ENCODE data around the gene PDE4D. TPM values are rescaled to one million over a fixed set of nuclear protein-coding genes. Genes with fewer than 3 reads are reported as not detected.
A peak's percentile ranks its signal among the peaks of the same experiment; 100 is the strongest.

Gene PDE4D
- total and polyA plus RNA-seq, 2 donors: 21.2 to 30.3 TPM

GRCh38 chr5:59037453-59037852 is 856.1 kb downstream of the PDE4D start:
- peaks cover 2 to 12% of the 10 kb centered on the region in 2 donors for H3K4me1 ChIP-seq (ENCODE audit: control insufficient read depth in 2 of 2, insufficient read depth in 2 of 2, low read length in 2 of 2)
- H3K27me3 ChIP-seq (ENCODE audit: control insufficient read depth in 2 of 2, insufficient read depth in 1 of 2, low read length in 1 of 2): no peaks in the 10 kb centered on the region
- WGBS: 62% methylated on average over 2 of the region's 2 CpGs
- no peaks in the 10 kb centered on the region for H3K9me3 ChIP-seq (ENCODE audit: control insufficient read depth in 2 of 2, insufficient read depth in 1 of 2, low read length in 1 of 2)
- peak in 1 of 9 donors; percentile 25 for DNase-seq (ENCODE audit: low read depth in 6 of 9, low spot score in 9 of 9)
- H3K27ac ChIP-seq (ENCODE audit: low read depth in 1 of 2, low read length in 1 of 2): peak overlapping the region; percentile 66 to 92
- H3K4me3 ChIP-seq (ENCODE audit: low read length in 2 of 2): peak overlapping the region; percentile 89 to 93
- no peaks in the 10 kb centered on the region for H3K36me3 ChIP-seq (ENCODE audit: control insufficient read depth in 2 of 2, insufficient read depth in 2 of 2, low read length in 1 of 2)

- Histone ChIP-seq H3K27me3 (ENCODE audit: control insufficient read depth in 2 of 2, insufficient read depth in 1 of 2, low read length in 1 of 2) (no peaks in the 10 kb centered on the region), H3K9me3 (ENCODE audit: control insufficient read depth in 2 of 2, insufficient read depth in 1 of 2, low read length in 1 of 2) (no peaks in the 10 kb centered on the region), H3K27ac (ENCODE audit: low read depth in 1 of 2, low read length in 1 of 2) (peak overlapping the region; percentile 66 to 92), H3K4me1 (ENCODE audit: control insufficient read depth in 2 of 2, insufficient read depth in 2 of 2, low read length in 2 of 2) (peaks cover 2 to 8% of the 10 kb centered on the region in 2 donors), H3K36me3 (ENCODE audit: control insufficient read depth in 2 of 2, insufficient read depth in 2 of 2, low read length in 1 of 2) (no peaks in the 10 kb centered on the region), H3K4me3 (ENCODE audit: low read length in 2 of 2) (peak overlapping the region; percentile 89 to 93)
- DNase-seq (ENCODE audit: low read depth in 6 of 9, low spot score in 9 of 9): peak in 1 of 9 donors; percentile 21
- WGBS: 86% methylated on average over 2 of the region's 2 CpGs
Observed at GRCh38 chr5:59037041-59037440, 856.5 kb downstream of the PDE4D start.

- Histone ChIP-seq H3K27me3 (ENCODE audit: control insufficient read depth in 2 of 2, insufficient read depth in 1 of 2, low read length in 1 of 2) (no peaks in the 10 kb centered on the region), H3K4me1 (ENCODE audit: control insufficient read depth in 2 of 2, insufficient read depth in 2 of 2, low read length in 2 of 2) (peaks cover 2 to 8% of the 10 kb centered on the region in 2 donors), H3K27ac (ENCODE audit: low read depth in 1 of 2, low read length in 1 of 2) (peak overlapping the region in 1 of 2 donors; percentile 59), H3K4me3 (ENCODE audit: low read length in 2 of 2) (peak overlapping the region; percentile 9 to 93), H3K9me3 (ENCODE audit: control insufficient read depth in 2 of 2, insufficient read depth in 1 of 2, low read length in 1 of 2) (no peaks in the 10 kb centered on the region), H3K36me3 (ENCODE audit: control insufficient read depth in 2 of 2, insufficient read depth in 2 of 2, low read length in 1 of 2) (no peaks in the 10 kb centered on the region)
- peak in 5 of 9 donors; percentile 20 to 73 (median 39) for DNase-seq (ENCODE audit: low read depth in 6 of 9, low spot score in 9 of 9)
- 77% methylated on average over 4 of the region's 4 CpGs for WGBS
Observed at GRCh38 chr5:59036274-59036961, 857.1 kb downstream of the PDE4D start.

GRCh38 chr5:59035681-59036080 is 857.8 kb downstream of the PDE4D start:
- Histone ChIP-seq H3K27me3 (ENCODE audit: control insufficient read depth in 2 of 2, insufficient read depth in 1 of 2, low read length in 1 of 2) (no peaks in the 10 kb centered on the region), H3K9me3 (ENCODE audit: control insufficient read depth in 2 of 2, insufficient read depth in 1 of 2, low read length in 1 of 2) (no peaks in the 10 kb centered on the region), H3K4me3 (ENCODE audit: low read length in 2 of 2) (peak overlapping the region; percentile 4 to 32), H3K4me1 (ENCODE audit: control insufficient read depth in 2 of 2, insufficient read depth in 2 of 2, low read length in 2 of 2) (peaks cover 2 to 8% of the 10 kb centered on the region in 2 donors), H3K27ac (ENCODE audit: low read depth in 1 of 2, low read length in 1 of 2) (no peak overlapping the region), H3K36me3 (ENCODE audit: control insufficient read depth in 2 of 2, insufficient read depth in 2 of 2, low read length in 1 of 2) (peaks cover 2 to 3% of the 10 kb centered on the region in 2 donors)
- no peak for DNase-seq (ENCODE audit: low read depth in 6 of 9, low spot score in 9 of 9)

- 79% methylated on average over 3 of the region's 3 CpGs for WGBS
- Histone ChIP-seq H3K9me3 (ENCODE audit: control insufficient read depth in 2 of 2, insufficient read depth in 1 of 2, low read length in 1 of 2) (no peaks in the 10 kb centered on the region), H3K4me3 (ENCODE audit: low read length in 2 of 2) (peak overlapping the region; percentile 12 to 28), H3K36me3 (ENCODE audit: control insufficient read depth in 2 of 2, insufficient read depth in 2 of 2, low read length in 1 of 2) (peaks cover 4 to 8% of the 10 kb centered on the region in 2 donors), H3K27me3 (ENCODE audit: control insufficient read depth in 2 of 2, insufficient read depth in 1 of 2, low read length in 1 of 2) (no peaks in the 10 kb centered on the region), H3K27ac (ENCODE audit: low read depth in 1 of 2, low read length in 1 of 2) (peak overlapping the region in 1 of 2 donors; percentile 50), H3K4me1 (ENCODE audit: control insufficient read depth in 2 of 2, insufficient read depth in 2 of 2, low read length in 2 of 2) (peaks cover 2 to 8% of the 10 kb centered on the region in 2 donors)
- peak in 4 of 9 donors; percentile 17 to 65 (median 36) for DNase-seq (ENCODE audit: low read depth in 6 of 9, low spot score in 9 of 9)
Observed at GRCh38 chr5:59034498-59035186, 858.9 kb downstream of the PDE4D start.

- H3K4me3 ChIP-seq (ENCODE audit: low read length in 2 of 2): no peak overlapping the region
- peaks cover 4 to 17% of the 10 kb centered on the region in 2 donors for H3K36me3 ChIP-seq (ENCODE audit: control insufficient read depth in 2 of 2, insufficient read depth in 2 of 2, low read length in 1 of 2)
- H3K27me3 ChIP-seq (ENCODE audit: control insufficient read depth in 2 of 2, insufficient read depth in 1 of 2, low read length in 1 of 2): no peaks in the 10 kb centered on the region
- H3K9me3 ChIP-seq (ENCODE audit: control insufficient read depth in 2 of 2, insufficient read depth in 1 of 2, low read length in 1 of 2): no peaks in the 10 kb centered on the region
- H3K27ac ChIP-seq (ENCODE audit: low read depth in 1 of 2, low read length in 1 of 2): no peak overlapping the region
- DNase-seq (ENCODE audit: low read depth in 6 of 9, low spot score in 9 of 9): no peak
- WGBS: 98% methylated on average over 6 of the region's 6 CpGs
- H3K4me1 ChIP-seq (ENCODE audit: control insufficient read depth in 2 of 2, insufficient read depth in 2 of 2, low read length in 2 of 2): no peaks in the 10 kb centered on the region
Observed at GRCh38 chr5:59027145-59027907, 866.2 kb downstream of the PDE4D start.

- WGBS: 94% methylated on average over 1 of the region's 1 CpG
- no peak overlapping the region for H3K27ac ChIP-seq (ENCODE audit: low read depth in 1 of 2, low read length in 1 of 2)
- H3K4me3 ChIP-seq (ENCODE audit: low read length in 2 of 2): no peak overlapping the region
- H3K36me3 ChIP-seq (ENCODE audit: control insufficient read depth in 2 of 2, insufficient read depth in 2 of 2, low read length in 1 of 2): peaks cover 1 to 15% of the 10 kb centered on the region in 2 donors
- no peaks in the 10 kb centered on the region for H3K4me1 ChIP-seq (ENCODE audit: control insufficient read depth in 2 of 2, insufficient read depth in 2 of 2, low read length in 2 of 2)
- no peaks in the 10 kb centered on the region for H3K27me3 ChIP-seq (ENCODE audit: control insufficient read depth in 2 of 2, insufficient read depth in 1 of 2, low read length in 1 of 2)
- DNase-seq (ENCODE audit: low read depth in 6 of 9, low spot score in 9 of 9): no peak
- no peaks in the 10 kb centered on the region for H3K9me3 ChIP-seq (ENCODE audit: control insufficient read depth in 2 of 2, insufficient read depth in 1 of 2, low read length in 1 of 2)
Observed at GRCh38 chr5:59025734-59026133, 867.8 kb downstream of the PDE4D start.

GRCh38 chr5:59021837-59022514 is 871.5 kb downstream of the PDE4D start:
- DNase-seq (ENCODE audit: low read depth in 6 of 9, low spot score in 9 of 9): no peak
- Histone ChIP-seq H3K27me3 (ENCODE audit: control insufficient read depth in 2 of 2, insufficient read depth in 1 of 2, low read length in 1 of 2) (no peaks in the 10 kb centered on the region), H3K4me1 (ENCODE audit: control insufficient read depth in 2 of 2, insufficient read depth in 2 of 2, low read length in 2 of 2) (no peaks in the 10 kb centered on the region), H3K9me3 (ENCODE audit: control insufficient read depth in 2 of 2, insufficient read depth in 1 of 2, low read length in 1 of 2) (no peaks in the 10 kb centered on the region), H3K36me3 (ENCODE audit: control insufficient read depth in 2 of 2, insufficient read depth in 2 of 2, low read length in 1 of 2) (peaks cover 2 to 9% of the 10 kb centered on the region in 2 donors), H3K27ac (ENCODE audit: low read depth in 1 of 2, low read length in 1 of 2) (no peak overlapping the region), H3K4me3 (ENCODE audit: low read length in 2 of 2) (no peak overlapping the region)
- WGBS: 86% methylated on average over 7 of the region's 7 CpGs
